ENCODE measurements around the gene GART. TPM values are rescaled to one million over a fixed set of nuclear protein-coding genes. Genes with fewer than 3 reads are reported as not detected.

The GART gene
- total and polyA plus RNA-seq, 10 of the 15 experiments (the other 5 are each of a cell fraction or from before 2014, with no cell fraction given) = 44.7 to 178 (median 106) TPM

DNA sequence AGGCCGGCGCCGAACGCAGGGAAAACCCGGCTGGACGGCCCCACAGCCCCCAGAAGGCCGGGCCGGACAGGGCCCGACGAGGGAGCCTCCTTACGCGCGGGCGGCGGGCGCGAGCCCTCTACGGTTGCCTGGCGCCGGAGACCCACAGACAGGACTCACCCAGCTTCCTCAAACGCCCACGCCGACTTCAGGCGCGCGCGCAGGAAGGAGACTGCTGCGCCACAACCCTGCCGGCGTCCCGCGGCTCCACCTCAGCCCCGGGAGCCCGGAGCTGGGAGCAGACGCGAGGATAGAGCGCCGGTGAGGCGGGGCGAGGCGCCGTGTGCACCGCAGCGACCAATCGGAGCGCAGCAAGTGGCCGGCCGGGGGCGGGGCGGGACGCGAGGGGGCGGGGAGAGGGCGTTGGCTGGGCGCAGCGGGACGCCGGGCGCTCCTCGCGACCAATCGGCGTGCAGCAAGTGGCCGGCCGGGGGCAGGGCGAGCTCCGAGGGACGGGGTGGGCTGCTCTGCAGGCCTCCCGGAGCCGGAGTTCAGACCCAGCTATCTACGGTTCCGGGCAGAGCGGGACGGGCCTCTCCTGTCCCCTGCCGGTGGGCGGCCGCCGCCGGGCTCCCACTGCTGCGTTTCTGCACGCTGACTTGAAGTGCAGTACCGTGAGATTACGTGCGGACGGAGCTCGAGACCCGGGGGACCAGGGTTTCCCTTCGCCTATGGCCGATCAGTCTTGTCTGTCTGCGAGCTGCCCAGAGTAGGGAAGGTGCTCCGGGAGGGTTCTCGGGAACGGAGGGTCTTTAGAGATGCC lies 62.0 kb downstream of the GART start, which contains the start of gene TMEM50B (continued):
- TF ChIP-seq MTA3 (IDR thresholded peaks at IDR 0.05; ENCODE audit: borderline replicate concordance, low read length) (no peak), ZNF622 (IDR thresholded peaks at IDR 0.05) (no peak), FOXK2 (IDR thresholded peaks at IDR 0.05) (no peak), IKZF1 (conservative IDR thresholded peaks at IDR 0.05) (peak; percentile 90), KAT2A (conservative IDR thresholded peaks at IDR 0.05; ENCODE audit: control insufficient read depth, low read depth, low read length) (no peak), DPF2 (IDR thresholded peaks at IDR 0.05) (peak; percentile 47), TAF1 (IDR thresholded peaks at IDR 0.05; ENCODE audit: borderline replicate concordance, low read depth, low read length) (peak; percentile 78; the same call in 1 of the 2 replicates), MYB (IDR thresholded peaks at IDR 0.05; ENCODE audit: borderline replicate concordance, low read depth, low read length) (no peak), EED (IDR thresholded peaks at IDR 0.05; ENCODE audit: low read depth) (peak; percentile 38; the same call in 1 of the 2 replicates), PML (IDR thresholded peaks at IDR 0.05; ENCODE audit: low read length) (peak; percentile 62; the same call in 1 of the 2 replicates), ZZZ3 (IDR thresholded peaks at IDR 0.05; ENCODE audit: control insufficient read depth, insufficient read length, low read depth) (no peak), RUNX3 (IDR thresholded peaks at IDR 0.05; ENCODE audit: low read length) (peak; percentile 22; the same call in 1 of the 2 replicates), NFYB (IDR thresholded peaks at IDR 0.05; ENCODE audit: insufficient read depth, low read depth, low read length) (peak; percentile 71; the same call in 1 of the 2 replicates), IKZF2 (IDR thresholded peaks at IDR 0.05) (peak in 1 of 2 experiments; percentile 27; a peak in 1 of 4 replicates), ZSCAN29 (IDR thresholded peaks at IDR 0.05) (no peak), SIX5 (IDR thresholded peaks at IDR 0.05; ENCODE audit: low read depth, low read length, severe bottlenecking) (no peak), NFIC (IDR thresholded peaks at IDR 0.05; ENCODE audit: low read depth, low read length) (no peak), SMAD1 (IDR thresholded peaks at IDR 0.05; ENCODE audit: low read depth, partially characterized antibody) (no peak), CHD1 (IDR thresholded peaks at IDR 0.05; ENCODE audit: low read depth, low read length) (no peak), POLR2A (IDR thresholded peaks at IDR 0.05; ENCODE audit: low read depth, low read length) (peak; percentile 94), KLF5 (IDR thresholded peaks at IDR 0.05; ENCODE audit: partially characterized antibody) (no peak), EZH2 (IDR thresholded peaks at IDR 0.05; ENCODE audit: borderline replicate concordance, control insufficient read depth, low read depth, low read length) (no peak), PAX5 (IDR thresholded peaks at IDR 0.05; ENCODE audit: borderline replicate concordance, low read depth, low read length) (peak; percentile 26; the same call in 1 of the 2 replicates), NRF1 (conservative IDR thresholded peaks at IDR 0.05; ENCODE audit: low read depth, low read length) (peak; percentile 51)
- TF ChIP-seq, protein P1, sequence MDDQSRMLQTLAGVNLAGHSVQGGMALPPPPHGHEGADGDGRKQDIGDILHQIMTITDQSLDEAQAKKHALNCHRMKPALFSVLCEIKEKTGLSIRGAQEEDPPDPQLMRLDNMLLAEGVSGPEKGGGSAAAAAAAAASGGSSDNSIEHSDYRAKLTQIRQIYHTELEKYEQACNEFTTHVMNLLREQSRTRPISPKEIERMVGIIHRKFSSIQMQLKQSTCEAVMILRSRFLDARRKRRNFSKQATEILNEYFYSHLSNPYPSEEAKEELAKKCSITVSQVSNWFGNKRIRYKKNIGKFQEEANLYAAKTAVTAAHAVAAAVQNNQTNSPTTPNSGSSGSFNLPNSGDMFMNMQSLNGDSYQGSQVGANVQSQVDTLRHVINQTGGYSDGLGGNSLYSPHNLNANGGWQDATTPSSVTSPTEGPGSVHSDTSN (IDR thresholded peaks at IDR 0.05; ENCODE audit: insufficient replicate concordance, low read depth, low read length) = no peak
- TF ChIP-seq, protein P2, sequence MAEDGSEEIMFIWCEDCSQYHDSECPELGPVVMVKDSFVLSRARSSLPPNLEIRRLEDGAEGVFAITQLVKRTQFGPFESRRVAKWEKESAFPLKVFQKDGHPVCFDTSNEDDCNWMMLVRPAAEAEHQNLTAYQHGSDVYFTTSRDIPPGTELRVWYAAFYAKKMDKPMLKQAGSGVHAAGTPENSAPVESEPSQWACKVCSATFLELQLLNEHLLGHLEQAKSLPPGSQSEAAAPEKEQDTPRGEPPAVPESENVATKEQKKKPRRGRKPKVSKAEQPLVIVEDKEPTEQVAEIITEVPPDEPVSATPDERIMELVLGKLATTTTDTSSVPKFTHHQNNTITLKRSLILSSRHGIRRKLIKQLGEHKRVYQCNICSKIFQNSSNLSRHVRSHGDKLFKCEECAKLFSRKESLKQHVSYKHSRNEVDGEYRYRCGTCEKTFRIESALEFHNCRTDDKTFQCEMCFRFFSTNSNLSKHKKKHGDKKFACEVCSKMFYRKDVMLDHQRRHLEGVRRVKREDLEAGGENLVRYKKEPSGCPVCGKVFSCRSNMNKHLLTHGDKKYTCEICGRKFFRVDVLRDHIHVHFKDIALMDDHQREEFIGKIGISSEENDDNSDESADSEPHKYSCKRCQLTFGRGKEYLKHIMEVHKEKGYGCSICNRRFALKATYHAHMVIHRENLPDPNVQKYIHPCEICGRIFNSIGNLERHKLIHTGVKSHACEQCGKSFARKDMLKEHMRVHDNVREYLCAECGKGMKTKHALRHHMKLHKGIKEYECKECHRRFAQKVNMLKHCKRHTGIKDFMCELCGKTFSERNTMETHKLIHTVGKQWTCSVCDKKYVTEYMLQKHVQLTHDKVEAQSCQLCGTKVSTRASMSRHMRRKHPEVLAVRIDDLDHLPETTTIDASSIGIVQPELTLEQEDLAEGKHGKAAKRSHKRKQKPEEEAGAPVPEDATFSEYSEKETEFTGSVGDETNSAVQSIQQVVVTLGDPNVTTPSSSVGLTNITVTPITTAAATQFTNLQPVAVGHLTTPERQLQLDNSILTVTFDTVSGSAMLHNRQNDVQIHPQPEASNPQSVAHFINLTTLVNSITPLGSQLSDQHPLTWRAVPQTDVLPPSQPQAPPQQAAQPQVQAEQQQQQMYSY (CRISPR knock-in tag; IDR thresholded peaks at IDR 0.05) = no peak
- TF ChIP-seq, protein P3, sequence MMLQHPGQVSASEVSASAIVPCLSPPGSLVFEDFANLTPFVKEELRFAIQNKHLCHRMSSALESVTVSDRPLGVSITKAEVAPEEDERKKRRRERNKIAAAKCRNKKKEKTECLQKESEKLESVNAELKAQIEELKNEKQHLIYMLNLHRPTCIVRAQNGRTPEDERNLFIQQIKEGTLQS (IDR thresholded peaks at IDR 0.05; ENCODE audit: borderline replicate concordance, extremely low read depth, low read depth, low read length) = no peak

All from GM12878 (cell line).